Ishikawa (cell line): ENCODE measurements around the gene MITD1.

Experiments
- CEBPB ChIP-seq: IDR thresholded peaks from 2 replicates; pipeline ENCODE4 v1.6.1; 2012
- CREB1 ChIP-seq: IDR thresholded peaks from 2 replicates; pipeline ENCODE4 v1.6.1; 2012; ENCODE audit warnings: low read depth
- EGR1 ChIP-seq: IDR thresholded peaks from 2 replicates; pipeline ENCODE4 v1.6.1; 2012
- EP300 ChIP-seq: IDR thresholded peaks from 2 replicates; pipeline ENCODE4 v1.6.1; 2012; ENCODE audit warnings: borderline replicate concordance
- FOXM1 ChIP-seq: IDR thresholded peaks from 2 replicates; pipeline ENCODE4 v1.6.1; 2012; ENCODE audit warnings: low read depth, borderline replicate concordance
- NFIC ChIP-seq: IDR thresholded peaks from 2 replicates; pipeline ENCODE4 v1.6.1; 2012
- RAD21 ChIP-seq: IDR thresholded peaks from 2 replicates; pipeline ENCODE4 v1.6.1; 2012; ENCODE audit warnings: low read depth
- TAF1 ChIP-seq: IDR thresholded peaks from 2 replicates; pipeline ENCODE4 v1.6.1; 2012; ENCODE audit warnings: low read depth, mild to moderate bottlenecking
- TCF12 ChIP-seq: IDR thresholded peaks from 2 replicates; pipeline ENCODE4 v1.6.1; 2012; ENCODE audit warnings: low read depth
- TEAD4 ChIP-seq: IDR thresholded peaks from 2 replicates; pipeline ENCODE4 v1.6.1; 2012
- YY1 ChIP-seq: IDR thresholded peaks from 2 replicates; pipeline ENCODE4 v1.6.1; 2012; ENCODE audit warnings: low read depth
- ZBTB7A ChIP-seq: IDR thresholded peaks from 2 replicates; pipeline ENCODE4 v1.6.1; 2012; ENCODE audit warnings: low read depth
- TF ChIP-seq, protein P1 (sequence below): IDR thresholded peaks from 2 replicates; pipeline ENCODE4 v1.6.1; 2012
- TF ChIP-seq, protein P2 (sequence below): IDR thresholded peaks from 2 replicates; pipeline ENCODE4 v1.6.1; 2012
- TF ChIP-seq, protein P3 (sequence below): IDR thresholded peaks from 2 replicates; pipeline ENCODE4 v1.6.1; 2012; ENCODE audit warnings: low read depth, mild to moderate bottlenecking

Gene MITD1

DNA sequence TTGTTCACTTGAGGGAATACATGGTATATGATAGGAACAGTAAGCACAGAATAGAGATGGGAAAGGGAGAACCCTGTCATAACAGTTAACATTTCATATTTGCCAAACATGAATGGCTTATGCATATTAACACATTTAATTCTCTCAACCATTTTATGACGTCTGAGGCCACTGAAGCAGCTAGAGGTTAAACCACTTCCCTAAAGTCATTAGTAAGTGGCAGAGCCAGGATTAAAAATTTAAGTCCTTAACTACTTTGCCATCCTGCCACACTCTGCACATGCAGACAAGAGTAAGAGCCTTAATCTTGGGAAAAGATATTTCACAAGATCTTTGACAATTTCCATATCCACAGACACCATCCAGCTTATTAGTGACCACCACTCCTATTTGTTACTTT is 24.0 kb downstream of the MITD1 start:
- no peak for TF ChIP-seq NFIC
- TF ChIP-seq CREB1, result no peak
- no peak for TF ChIP-seq TEAD4
- TF ChIP-seq, protein P1, sequence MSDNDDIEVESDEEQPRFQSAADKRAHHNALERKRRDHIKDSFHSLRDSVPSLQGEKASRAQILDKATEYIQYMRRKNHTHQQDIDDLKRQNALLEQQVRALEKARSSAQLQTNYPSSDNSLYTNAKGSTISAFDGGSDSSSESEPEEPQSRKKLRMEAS, result no peak
- TF ChIP-seq FOXM1, result no peak
- TF ChIP-seq TAF1, result no peak
- no peak for TF ChIP-seq CEBPB
- no peak for TF ChIP-seq TCF12
- TF ChIP-seq EP300, result no peak
- TF ChIP-seq, protein P2, sequence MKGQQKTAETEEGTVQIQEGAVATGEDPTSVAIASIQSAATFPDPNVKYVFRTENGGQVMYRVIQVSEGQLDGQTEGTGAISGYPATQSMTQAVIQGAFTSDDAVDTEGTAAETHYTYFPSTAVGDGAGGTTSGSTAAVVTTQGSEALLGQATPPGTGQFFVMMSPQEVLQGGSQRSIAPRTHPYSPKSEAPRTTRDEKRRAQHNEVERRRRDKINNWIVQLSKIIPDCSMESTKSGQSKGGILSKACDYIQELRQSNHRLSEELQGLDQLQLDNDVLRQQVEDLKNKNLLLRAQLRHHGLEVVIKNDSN, result no peak
- no peak for TF ChIP-seq YY1
- TF ChIP-seq ZBTB7A, result no peak
- TF ChIP-seq RAD21, result no peak
- no peak for TF ChIP-seq EGR1
- TF ChIP-seq, protein P3, sequence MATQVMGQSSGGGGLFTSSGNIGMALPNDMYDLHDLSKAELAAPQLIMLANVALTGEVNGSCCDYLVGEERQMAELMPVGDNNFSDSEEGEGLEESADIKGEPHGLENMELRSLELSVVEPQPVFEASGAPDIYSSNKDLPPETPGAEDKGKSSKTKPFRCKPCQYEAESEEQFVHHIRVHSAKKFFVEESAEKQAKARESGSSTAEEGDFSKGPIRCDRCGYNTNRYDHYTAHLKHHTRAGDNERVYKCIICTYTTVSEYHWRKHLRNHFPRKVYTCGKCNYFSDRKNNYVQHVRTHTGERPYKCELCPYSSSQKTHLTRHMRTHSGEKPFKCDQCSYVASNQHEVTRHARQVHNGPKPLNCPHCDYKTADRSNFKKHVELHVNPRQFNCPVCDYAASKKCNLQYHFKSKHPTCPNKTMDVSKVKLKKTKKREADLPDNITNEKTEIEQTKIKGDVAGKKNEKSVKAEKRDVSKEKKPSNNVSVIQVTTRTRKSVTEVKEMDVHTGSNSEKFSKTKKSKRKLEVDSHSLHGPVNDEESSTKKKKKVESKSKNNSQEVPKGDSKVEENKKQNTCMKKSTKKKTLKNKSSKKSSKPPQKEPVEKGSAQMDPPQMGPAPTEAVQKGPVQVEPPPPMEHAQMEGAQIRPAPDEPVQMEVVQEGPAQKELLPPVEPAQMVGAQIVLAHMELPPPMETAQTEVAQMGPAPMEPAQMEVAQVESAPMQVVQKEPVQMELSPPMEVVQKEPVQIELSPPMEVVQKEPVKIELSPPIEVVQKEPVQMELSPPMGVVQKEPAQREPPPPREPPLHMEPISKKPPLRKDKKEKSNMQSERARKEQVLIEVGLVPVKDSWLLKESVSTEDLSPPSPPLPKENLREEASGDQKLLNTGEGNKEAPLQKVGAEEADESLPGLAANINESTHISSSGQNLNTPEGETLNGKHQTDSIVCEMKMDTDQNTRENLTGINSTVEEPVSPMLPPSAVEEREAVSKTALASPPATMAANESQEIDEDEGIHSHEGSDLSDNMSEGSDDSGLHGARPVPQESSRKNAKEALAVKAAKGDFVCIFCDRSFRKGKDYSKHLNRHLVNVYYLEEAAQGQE, result no peak

DNA sequence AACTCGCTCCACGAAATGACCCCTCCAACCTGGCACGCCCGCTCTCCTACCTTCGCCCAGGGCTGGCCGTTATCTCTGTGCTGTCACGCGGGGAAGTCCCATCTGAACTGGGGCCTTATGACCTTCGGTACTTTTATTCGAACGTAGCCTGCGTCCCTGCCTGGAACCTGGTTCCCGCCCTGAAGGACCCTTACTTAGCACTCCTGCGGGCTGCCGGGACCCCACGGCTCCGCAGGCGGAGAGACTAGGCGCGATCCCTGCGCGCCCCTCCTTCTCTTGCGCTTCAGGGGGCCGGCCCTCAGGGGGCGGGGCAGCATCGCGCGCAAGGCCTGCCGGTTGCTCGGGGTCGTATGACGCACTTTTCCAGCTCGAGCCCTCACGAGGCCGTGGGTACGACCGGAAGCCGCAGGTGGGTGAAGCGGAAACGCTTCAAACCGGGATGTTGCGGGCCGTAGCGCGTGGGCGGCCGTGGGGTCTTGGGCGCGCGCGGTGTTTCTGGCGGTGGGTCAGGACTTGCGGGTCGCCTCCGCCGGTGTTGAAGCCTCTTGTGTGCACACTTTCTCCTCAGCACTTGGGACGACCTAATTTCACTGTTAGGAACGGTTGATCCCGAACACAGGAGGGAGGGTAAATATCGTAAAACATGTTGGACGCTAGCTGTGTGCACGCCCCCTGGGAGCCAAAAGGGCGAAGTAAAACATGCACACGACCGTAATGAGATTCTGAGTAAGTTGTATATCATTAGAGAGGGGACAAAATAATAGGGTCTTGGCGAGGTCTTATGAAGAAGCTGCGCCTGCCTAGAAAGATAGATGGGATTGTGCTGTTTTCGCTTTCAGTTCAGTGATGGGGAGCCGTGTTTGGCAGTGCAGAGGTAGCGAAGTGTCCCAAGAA is 26.0 kb downstream of the MITD1 start, which contains the start of the genes LIPT1 and TSGA10:
LIPT1 (plus strand) TSS at position 325 of the 894 bp plus-strand sequence. CDS start 6,991 bp downstream, outside the sequence.
TSGA10 (minus strand) TSS at position 300 of the 894 bp plus-strand sequence. CDS start 45,503 bp downstream, outside the sequence.
- TF ChIP-seq TAF1, result peak; percentile 75
- 0 out of 2 replicates have a peak, but pooled peaks have one; percentile 24 for TF ChIP-seq NFIC
- TF ChIP-seq, protein P1, result peak; percentile 97
- TF ChIP-seq RAD21, result no peak
- 0 out of 2 replicates have a peak, but pooled peaks have one; percentile 46 for TF ChIP-seq FOXM1
- peak; percentile 31; the same call in 1 of the 2 replicates for TF ChIP-seq CREB1
- TF ChIP-seq EGR1, result peak; percentile 99
- TF ChIP-seq TCF12, result peak; percentile 69; the same call in 1 of the 2 replicates
- no peak for TF ChIP-seq TEAD4
- TF ChIP-seq EP300, result 0 out of 2 replicates have a peak, but pooled peaks have one; percentile 10
- TF ChIP-seq YY1, result peak; percentile 19; the same call in 1 of the 2 replicates
- TF ChIP-seq ZBTB7A, result peak; percentile 86
- TF ChIP-seq CEBPB, result no peak
- TF ChIP-seq, protein P3, result no peak
- TF ChIP-seq, protein P2, result peak; percentile 72

DNA sequence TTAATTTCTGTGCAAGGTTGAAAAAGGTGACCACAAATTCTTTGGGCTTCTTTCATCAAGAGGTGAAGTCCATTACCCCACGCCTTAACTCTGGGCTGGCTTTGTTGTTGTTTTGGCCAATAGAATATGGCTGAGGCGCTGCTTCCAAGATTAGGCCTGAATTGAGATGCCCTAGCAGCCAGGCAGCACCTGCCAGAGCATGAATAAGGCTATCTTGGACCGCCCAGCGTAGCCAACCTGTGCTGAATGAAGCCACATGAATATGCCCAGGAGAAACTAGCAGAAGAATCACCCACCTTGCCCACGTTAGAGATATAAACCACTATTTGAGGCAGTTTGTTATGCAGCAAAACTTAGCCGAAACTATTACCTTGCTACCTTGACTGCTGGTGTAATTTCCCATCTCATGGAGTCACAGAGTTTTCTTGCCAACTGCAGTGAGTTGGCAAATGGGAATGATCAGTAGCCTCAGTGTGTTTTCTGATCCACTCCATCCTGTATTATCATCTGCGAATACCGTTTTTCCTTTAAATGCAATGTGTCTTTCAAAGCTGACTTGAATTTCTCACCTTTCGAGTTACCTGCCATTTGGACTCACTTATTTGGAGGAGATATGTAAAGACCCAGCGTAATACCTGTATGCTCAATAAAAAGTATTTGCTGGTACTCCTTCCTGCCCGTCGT is 26.8 kb downstream of the MITD1 start:
- TF ChIP-seq TCF12 (no peak), TAF1 (no peak), RAD21 (no peak), CREB1 (no peak), NFIC (no peak), YY1 (no peak)
- TF ChIP-seq, protein P1, result no peak
- TF ChIP-seq, protein P2, result no peak

DNA sequence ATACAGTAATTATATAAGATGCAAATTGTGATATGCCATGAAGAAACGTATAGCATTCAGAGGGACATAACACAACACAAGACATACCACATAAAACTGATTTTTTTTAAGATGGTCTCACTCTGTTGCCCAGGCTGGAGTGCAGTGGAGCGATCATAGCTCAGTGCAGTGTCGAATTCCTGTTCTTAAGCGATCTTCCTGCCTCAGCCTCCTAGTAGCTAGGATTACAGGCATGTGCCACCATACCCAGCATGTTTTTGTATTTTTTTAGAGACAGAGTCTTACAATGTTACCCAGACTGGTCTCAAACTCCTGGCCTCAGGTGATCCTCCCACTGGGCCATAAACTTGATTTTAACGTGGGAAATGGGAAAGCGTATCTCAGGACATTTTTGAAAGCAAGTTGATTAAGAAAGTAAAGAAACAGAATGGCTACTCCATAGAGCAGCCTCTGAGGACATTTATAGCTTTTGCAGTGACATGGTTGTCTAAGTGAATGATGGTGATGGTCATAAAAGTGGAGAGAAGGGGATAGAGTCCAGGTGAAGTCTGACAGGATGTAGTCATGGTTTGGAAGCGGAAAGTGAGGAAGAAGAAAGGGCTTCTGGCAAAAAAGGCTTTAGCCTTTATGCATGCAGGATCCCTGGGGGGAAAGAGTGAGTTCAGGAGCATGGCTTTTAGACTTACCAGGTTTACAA is 28.5 kb downstream of the MITD1 start:
- TF ChIP-seq, protein P2, result no peak
- no peak for TF ChIP-seq YY1
- TF ChIP-seq, protein P1, result no peak
- no peak for TF ChIP-seq FOXM1
- TF ChIP-seq EGR1, result no peak
- TF ChIP-seq, protein P3, result no peak
- no peak for TF ChIP-seq TCF12
- TF ChIP-seq TAF1, result no peak
- no peak for TF ChIP-seq CREB1
- TF ChIP-seq TEAD4, result no peak
- no peak for TF ChIP-seq CEBPB
- TF ChIP-seq EP300, result no peak
